HG03520 (cell line): ENCODE measurements around the gene FLT4.
"Not testable (repeated sequence)": the region's sequence is repeated elsewhere in the genome, so short reads cannot be mapped to it uniquely, and the experiment has no call there.

Experiments used
- ATAC-seq: cut with Tn5 transposase; IDR thresholded peaks from one replicate; pipeline ENCODE4 v1.9.1; 2021; ENCODE audit warnings: mild to moderate bottlenecking, moderate library complexity; ENCODE audit not compliant: unreplicated experiment

Gene FLT4

DNA sequence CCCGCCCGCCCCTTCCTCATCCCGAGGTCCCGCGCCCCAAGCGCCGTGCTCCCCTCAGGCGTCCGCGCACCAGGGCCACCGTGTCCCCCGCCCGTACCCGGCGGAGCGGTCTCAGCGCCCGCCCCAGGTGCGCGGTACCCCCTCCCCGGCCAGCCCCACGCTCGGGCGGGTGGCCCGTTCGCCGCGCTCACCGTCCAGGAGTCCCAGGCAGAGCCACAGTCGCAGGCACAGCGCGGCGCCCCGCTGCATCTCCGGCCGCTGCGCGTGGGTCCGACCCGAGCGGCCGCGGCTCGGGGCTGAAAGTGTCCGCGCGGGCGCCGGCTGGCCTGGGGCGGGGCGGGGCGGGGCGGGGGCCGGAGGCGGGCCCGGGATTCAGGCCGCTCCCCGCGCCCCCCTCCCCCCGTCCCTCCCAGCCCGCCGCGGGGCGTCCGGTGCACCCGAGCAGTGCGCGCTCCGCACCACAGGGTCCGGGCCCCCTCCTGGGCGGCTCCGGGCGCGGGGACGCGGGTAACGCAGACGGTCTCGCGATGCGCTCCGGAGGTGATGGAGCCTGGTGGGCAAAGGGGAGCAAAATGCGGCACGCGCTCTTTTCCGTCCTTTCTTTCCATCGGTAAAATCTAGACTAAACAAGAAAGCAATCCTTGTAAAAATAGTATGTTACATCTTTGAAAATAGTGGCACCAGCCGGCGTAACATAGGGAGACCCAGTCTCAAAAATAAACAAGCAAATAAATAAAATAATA lies at the start of gene FLT4:
TSS of gene FLT4 (minus strand) at position 304 of the 743 bp plus-strand sequence. CDS start at position 249, 55 bp downstream.
- no peak for ATAC-seq

DNA sequence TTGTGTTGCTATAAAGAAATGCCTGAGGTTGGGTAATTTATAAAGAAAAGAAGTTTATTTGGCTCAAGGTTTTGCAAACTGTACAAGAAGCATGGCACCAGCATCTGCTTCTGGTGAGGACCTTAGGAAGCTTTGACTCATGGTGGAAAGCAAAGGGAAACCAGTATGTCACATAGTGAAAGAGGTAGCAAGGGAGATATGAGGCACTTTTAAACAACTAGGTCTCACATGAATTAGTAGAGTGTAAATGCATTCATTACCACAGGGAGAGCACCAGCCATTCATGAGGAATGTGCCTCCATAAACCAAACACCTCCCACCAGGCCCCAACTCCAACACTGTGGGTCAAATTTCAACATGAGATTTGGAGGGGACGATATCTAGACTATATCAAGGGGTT lies 49.6 kb upstream of the FLT4 start:
- no peak for ATAC-seq

DNA sequence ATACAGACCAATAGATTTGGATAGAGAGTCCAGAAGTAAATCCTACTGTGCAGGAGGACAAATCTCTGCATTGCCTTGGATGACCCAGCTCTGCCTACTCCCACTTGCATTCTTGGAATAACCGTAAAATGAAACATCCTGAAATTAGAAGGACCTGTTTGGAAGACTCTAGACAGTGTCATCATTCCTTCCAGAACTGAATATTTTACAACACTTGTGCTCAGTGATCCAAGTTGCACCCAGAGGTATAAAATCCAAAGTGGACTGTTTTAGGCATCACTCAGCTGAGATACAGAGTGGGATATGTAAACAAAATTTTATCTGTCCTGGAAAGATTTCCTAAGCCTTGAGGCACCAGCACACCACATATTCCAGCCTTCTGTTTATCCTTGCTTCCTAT lies 46.7 kb upstream of the FLT4 start:
- ATAC-seq, result no peak

DNA sequence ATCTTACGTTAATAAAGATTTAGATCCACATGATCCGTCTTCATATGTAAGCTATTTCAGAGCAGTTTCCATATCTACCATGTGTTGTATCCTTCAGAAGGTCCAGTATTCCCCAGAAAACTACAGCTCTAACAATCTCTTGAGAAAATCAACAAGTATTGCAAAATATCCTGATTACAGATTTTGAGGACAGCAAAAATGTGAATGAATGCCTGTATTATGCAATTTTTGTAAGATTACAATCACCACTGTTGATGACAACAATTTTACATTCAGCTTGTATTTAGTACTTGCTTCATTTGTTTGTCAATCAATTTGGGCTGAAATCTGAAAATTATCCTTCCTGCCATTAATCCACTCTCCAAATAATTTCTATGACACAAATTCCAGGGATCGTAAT lies 43.0 kb upstream of the FLT4 start:
- ATAC-seq, result no peak

DNA sequence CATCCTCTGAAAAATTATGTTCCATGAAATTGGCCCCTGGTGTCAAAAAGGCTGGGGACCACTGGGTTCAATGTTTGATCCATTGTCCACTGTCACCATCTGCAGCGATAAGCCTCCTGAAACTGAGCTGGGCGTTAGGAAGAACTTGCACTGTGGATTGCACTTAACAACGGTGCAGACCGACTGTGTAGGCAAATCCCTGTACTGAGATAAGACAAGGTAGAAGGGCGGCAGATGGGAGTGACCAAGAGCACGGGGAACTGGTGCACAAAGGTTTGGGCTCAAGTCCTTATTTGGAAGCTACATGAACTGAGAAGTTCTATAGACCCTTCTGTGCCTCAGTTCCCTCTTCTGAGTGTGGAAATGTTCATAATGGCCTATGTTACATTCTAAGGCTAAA lies 41.6 kb upstream of the FLT4 start:
- no peak for ATAC-seq

DNA sequence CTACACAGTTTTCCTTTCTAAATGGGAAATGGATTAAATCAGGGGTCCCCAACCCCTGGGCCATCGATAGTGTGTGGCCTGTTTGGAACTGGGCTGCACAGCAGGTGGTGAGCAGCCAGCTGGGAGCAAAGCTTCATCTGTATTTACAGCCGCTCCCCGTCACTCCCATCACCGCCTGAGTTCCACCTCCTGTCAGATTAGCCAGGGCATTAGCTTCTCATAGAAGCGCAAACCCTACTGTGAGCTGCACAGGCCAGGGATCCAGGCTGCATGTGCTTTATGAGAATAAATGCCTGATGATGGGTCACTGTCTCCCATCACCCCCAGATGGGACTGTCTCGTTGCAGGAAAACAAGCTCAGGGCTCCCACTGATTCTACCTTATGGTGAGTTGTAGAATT lies 41.2 kb upstream of the FLT4 start:
- no peak for ATAC-seq

DNA sequence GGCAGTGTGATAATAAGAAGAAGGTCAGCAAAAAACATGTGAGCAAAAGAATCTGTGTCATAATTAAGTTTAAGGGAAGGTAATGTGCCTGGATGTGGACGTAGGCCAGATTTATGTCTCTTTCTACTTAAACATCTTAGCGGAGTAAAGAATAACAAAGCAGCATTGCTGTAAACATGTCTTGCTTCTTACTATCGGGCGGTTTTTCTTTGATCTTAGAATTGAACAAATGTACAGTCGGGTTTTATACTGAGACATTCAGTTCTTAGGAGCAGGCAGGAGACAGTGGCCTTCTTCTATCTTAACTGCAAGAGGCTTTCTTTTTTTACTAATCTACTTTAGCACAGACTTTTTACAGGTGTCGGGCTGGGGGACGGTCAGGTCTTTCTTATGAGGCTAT lies 40.4 kb upstream of the FLT4 start:
- ATAC-seq, result no peak

DNA sequence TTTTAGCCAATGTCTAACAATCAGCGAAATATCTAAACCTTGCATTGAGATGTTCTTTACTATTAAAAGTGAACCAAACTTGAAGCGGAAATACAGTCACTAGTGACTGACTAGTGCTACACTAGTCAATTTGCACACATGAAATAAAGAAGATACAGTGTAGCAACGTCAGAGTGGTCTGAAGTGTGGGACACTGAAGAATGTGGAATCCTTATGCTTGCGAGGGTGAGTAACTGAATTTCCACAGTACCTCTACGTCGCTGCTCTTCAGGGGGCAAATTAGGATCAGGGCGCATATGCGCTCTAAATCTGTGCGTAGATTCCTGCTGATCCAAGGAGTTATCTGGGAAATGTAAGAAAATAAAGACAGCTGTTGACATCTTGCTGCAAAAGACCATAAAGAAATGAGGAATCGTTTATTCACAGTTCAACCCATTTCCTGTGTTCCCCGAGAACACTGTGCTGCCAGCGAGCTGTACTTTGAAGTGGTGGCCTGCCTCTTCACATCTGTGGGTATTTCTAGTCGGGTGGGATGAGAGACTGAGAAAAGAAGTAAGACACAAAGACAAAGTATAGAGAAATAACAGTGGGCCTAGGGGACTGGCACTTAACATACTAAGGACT lies 39.8 kb upstream of the FLT4 start:
- ATAC-seq, result no peak

DNA sequence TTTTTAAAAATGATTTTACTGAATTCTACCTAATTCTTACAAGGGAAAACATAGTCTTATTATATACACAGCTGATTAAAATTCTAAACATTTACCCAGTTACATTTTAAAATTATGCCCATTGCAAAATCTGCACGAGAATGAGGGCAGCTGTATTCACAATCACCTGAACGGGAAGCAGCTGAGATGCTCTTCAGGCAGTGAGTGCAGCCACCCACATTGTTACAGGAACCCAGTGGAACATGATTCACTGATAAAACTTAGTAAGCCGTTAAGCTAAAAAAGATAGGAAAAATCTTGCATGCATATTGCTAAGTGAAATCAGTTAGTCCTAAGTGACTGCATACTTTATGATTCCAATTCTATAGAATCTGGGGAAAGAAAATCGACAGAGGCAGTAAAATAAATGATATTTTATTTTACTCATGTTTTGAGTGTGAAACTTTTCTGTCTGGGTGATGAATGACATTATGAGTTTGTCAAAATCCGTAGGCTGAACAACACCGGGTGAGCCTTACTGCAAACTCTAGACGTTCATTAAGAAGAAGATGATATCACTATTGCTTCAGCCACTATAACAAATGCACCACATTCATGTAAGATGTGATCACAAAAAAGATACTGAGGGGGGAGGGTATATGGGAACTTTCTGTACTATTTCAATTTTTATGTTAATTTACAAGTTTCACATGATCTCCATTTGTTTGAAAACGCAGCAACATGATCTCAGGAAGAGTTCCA lies 39.1 kb upstream of the FLT4 start:
- no peak for ATAC-seq

DNA sequence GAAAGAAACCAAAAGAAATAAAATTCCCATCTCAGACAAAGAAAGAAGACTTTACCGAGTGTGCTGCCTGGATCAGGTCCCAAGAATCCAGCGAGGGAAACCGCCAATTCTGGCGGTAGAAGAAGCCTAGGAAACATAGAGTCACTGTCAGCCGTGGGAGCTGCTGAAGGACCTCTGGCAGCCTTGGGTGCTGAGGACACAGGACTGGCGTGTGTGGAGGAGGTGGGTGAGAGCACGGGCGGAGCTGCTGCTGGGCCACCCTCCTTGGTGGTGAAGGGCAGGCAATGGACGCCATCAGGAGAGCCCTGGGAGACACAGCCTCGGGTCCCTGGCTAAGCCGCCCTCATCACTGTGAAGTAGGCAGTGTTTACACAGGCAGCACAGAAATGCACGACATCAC lies 37.4 kb upstream of the FLT4 start:
- ATAC-seq, result not testable (repeated sequence)

DNA sequence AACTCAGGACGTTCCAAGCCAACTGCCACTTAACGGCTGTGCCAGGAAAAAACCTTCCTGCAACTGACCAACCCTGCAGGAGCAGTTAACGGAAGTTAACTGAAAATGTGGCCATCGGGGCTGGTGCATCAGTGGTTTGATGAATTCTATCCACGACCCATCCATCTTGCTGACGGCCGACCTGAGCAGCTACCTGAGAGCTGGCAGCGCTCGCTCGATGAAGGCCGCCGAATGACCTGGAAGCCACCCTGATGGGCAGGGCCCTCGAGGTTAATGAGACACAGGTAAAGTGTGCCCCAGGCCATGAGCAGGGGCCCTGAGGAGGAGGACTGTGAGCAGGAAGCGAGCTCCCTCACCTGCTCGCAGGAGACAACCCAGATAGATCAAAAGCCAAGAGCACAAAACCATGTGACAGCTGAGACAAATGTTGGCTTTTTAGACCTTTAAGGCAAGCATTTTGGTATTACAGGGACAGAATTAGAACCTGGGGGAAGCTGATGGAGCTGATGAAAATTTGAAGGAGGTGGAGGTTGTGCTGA lies 35.3 kb upstream of the FLT4 start:
- ATAC-seq, result no peak

DNA sequence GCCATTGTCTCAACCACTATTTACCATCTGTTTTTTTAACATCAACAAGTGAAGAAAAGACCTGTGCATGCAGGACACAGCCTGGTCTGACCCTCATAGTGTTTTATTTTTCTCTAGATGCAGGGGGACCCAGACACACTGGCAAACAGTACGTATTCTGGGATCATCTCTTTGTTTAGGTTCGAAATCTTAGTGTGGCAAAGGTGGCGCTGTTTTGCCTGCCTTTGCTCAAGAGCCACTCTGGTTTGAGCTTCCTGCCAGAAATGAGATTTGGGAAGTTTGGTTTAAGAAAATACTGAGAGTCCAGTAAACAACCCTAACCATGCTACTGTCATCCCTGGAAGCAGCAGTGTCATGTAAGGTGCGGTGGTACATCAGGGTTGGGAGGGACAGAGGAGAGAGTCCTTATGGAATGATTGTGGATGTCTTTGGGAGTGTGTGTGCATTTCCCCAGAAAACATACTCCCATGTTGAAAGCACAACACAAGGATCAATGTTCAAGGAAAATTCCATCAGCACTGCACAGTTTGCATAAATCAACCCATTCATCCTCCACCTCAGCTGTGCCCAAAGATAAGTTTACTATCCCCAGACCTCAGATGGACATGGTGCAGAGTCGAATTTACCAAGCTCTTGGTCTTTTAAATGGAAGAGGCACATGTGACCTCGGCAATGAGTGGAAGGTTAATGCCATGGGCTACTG lies 34.0 kb upstream of the FLT4 start:
- ATAC-seq, result no peak

DNA sequence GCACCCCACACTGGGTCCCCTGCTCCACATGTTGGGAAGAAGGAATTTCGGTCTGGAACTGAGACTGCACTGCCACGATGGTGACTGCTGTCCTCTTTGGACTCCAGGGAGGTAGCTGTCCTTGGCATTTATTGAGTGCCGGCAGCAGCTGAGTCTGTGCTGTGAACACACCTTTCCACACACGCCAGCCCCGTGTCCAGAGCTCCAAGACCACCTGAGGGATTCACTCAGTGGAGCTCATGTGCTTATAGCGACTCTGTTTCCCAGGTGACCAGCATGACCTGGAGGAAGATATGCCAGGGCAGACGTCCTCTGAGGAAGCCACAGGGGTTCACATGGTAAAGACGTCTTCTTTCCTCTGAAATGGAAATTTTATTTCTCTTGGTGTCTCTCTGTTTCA lies 33.2 kb upstream of the FLT4 start:
- ATAC-seq, result no peak

DNA sequence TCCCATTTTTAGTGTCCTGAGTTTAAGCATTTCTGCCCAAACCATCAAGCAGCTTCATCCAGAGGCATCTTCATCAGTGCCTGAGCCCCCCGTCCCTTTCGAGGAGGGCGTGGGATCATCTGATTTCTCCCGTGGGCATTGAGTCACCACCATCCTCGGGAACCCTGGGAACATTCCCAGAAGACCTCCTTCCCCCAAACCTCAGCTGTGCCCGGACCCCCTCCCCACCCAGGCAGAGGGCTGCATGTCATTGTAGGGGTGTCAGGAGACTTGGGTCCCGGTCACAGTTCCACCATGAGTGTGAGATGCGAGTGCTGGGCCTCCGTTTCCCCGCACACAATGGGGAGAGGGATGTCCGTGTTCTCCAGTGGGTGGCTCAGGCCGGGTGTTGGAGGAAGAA lies 32.6 kb upstream of the FLT4 start:
- ATAC-seq, result not testable (repeated sequence)

DNA sequence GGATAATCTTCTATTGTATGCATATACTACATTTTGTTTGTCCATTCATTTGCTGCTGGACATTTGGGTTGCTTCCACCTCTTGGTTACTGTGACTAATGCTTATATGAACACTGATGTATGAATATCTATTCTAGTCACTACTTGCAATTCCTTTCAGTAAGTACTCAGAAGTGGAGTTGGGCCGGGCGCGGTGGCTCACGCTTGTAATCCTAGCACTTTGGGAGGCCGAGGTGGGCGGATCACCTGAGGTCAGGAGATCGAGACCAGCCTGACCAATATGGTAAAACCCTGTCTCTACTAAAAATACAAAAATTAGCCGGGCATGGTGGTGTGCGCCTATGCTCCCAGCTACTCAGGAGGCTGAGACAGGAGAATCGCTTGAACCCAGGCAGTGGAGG lies 28.9 kb upstream of the FLT4 start:
- not testable (repeated sequence) for ATAC-seq

DNA sequence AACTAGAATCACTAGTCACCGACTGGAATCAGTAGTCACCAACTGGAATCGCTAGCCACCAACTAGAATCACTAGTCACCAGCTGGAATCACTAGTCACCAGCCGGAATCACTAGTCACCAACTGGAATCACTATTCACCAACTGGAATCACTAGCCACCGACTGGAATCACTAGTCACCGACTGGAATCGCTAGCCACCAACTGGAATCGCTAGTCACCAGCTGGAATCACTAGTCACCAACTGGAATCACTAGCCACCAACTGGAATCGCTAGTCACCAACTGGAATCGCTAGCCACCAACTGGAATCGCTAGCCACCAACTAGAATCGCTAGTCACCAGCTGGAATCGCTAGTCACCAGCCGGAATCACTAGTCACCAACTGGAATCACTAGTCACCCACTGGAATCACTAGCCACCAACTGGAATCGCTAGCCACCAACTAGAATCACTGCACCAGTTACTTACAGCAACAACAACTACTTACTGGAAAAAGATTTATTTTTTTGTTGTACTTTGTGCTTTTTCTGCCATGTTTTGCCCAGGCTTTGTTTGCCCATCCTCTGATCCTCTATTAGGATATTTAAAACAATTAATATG lies 25.7 kb upstream of the FLT4 start:
- ATAC-seq, result no peak

DNA sequence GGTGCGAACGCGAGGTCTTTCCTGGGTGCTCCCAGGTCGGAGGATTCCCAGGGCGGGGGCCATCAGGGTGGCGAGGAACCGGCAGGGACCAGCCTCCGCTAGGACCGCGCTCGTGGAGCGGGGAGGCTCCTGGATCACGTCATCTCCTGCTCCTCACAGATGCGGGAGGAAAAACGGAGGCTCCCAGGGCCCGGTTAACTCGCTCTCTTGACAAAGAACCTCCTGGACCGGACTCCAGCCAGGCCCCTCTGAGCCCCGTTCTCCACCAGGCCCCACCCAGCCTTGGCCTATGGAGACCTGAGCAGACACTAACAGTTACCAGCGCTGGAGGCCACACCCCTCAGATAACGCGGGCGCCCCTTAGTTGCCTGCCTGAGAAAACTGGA lies 24.7 kb upstream of the FLT4 start:
- ATAC-seq, result not testable (repeated sequence)

DNA sequence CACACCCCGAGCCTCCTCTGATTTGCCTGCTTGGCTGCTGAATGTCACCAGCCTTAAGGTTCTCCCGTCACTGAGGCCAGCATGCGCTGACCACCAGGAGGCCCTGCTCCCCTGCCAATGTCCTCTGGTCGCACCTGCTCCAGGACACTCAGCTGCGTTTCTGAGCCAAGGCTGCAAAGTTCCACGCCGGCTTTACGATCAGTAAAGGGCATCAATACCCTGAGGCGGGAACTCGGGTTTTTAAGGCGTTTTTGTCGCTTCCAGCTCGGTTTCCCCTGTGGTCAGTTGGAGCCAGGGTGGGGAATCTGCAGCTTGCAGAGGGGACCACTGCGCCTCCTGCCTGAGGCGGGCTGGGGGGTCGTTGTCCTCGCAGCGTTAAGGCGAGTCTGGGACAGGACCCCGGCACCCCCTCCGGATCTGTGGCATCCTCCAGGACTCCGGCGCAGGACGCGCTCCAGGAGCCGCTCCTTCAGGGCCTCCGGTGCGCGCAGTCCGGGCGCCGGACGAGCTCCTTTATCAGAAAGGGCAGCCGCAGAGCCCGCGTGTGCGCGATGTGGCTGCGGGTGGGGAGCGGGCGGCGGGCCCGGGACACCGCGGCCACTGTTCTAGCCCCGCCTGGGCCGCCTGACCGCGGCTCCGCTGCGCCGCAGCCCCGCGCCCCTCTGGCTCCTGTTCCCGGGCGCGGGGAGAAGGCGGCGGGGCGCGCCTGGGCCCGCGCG lies 24.1 kb upstream of the FLT4 start:
- ATAC-seq, result no peak

DNA sequence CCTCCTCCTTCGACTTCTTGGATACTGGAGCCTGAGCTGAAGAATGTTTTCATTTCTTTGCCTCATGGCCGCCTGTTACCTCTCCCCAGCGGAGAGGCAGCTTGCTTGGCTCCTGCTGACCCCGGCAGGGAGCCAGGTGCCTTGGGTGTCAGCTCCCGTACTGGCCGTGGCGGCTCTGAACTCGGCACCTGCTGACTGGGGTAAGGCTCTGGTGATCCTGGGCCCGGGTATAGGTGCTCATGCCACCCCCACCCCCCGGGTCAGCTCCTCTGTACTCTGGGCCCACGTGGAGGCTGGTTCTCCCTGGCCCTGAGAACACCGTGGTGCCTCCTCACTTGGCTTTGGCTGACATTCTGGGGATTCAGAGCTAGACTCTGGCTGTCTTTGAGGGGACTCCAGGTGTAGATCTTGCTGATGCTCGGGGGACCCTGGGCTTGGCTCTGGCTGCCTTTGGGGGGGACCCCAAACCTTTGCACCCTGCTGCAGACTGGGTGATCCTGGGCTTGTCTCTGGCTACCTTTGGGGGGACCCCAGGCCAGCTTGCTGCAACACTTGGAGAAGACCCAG lies 22.6 kb upstream of the FLT4 start:
- not testable (repeated sequence) for ATAC-seq
